Prostate gland (tissue), 2 donors: Measurements from ENCODE around the gene BCR.

ENCODE experiments used
- POLR2A ChIP-seq: fragments of 450-650 bp; IDR thresholded peaks from one replicate; pipeline ENCODE4 v1.6.1; 2016; ENCODE audit warnings: antibody characterized with exemption, mild to moderate bottlenecking
- POLR2AphosphoS5 ChIP-seq: sonication (generic); formaldehyde crosslinking; IDR thresholded peaks from one replicate; pipeline ENCODE4 v1.6.1; 2017; ENCODE audit warnings: antibody characterized with exemption
- TF ChIP-seq, protein P1 (sequence below), 4 experiments: fragments of 200-600 bp in 2 of 4; fragments of 450-650 bp in 2 of 4; sonication (generic) in 2 of 4; IDR thresholded peaks; 1 replicate in 3 of 4; 2 replicates in 1 of 4; pipeline ENCODE4 v1.5.1; 2016 to 2019; ENCODE audit warnings: antibody characterized with exemption in 4 of 4, mild to moderate bottlenecking in 2 of 4, moderate library complexity in 2 of 4

GRCh38 chr22:23255506-23256170 lies 75.3 kb downstream of the BCR start:
- no peak for TF ChIP-seq POLR2A
- TF ChIP-seq POLR2AphosphoS5 = no peak
- TF ChIP-seq, protein P1, sequence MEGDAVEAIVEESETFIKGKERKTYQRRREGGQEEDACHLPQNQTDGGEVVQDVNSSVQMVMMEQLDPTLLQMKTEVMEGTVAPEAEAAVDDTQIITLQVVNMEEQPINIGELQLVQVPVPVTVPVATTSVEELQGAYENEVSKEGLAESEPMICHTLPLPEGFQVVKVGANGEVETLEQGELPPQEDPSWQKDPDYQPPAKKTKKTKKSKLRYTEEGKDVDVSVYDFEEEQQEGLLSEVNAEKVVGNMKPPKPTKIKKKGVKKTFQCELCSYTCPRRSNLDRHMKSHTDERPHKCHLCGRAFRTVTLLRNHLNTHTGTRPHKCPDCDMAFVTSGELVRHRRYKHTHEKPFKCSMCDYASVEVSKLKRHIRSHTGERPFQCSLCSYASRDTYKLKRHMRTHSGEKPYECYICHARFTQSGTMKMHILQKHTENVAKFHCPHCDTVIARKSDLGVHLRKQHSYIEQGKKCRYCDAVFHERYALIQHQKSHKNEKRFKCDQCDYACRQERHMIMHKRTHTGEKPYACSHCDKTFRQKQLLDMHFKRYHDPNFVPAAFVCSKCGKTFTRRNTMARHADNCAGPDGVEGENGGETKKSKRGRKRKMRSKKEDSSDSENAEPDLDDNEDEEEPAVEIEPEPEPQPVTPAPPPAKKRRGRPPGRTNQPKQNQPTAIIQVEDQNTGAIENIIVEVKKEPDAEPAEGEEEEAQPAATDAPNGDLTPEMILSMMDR (IDR thresholded peaks at IDR 0.05) = no peak
